GM06990 (cell line): Measurements from ENCODE around the gene PLCD3.
A peak's percentile ranks its signal among the peaks of the same experiment; 100 is the strongest.

Source experiments
- DNase-seq: peaks from one replicate; pipeline ENCODE4 v3.0.0-alpha.2; 2011; ENCODE audit not compliant: insufficient read length; ENCODE audit errors: extremely low read depth
- H3K27me3 ChIP-seq: replicated peaks from 2 replicates; pipeline ENCODE4 v1.6.0; 2011; ENCODE audit warnings: low read length; ENCODE audit not compliant: control insufficient read depth, insufficient read depth
- H3K36me3 ChIP-seq: 2 replicates; pipeline ENCODE4 v1.5.1; 2011; ENCODE audit warnings: low read length; ENCODE audit not compliant: control insufficient read depth, insufficient read depth
- H3K4me3 ChIP-seq: replicated peaks from 2 replicates; pipeline ENCODE4 v1.5.1; 2011; ENCODE audit warnings: low read depth, mild to moderate bottlenecking, control low read depth, low read length
- TF ChIP-seq, protein P1 (sequence below): IDR thresholded peaks from 2 replicates; pipeline ENCODE4 v1.5.1; 2011; ENCODE audit warnings: low read length, control low read depth, mild to moderate bottlenecking, inconsistent platforms; ENCODE audit not compliant: insufficient read depth, poor library complexity, severe bottlenecking

Gene PLCD3

DNA sequence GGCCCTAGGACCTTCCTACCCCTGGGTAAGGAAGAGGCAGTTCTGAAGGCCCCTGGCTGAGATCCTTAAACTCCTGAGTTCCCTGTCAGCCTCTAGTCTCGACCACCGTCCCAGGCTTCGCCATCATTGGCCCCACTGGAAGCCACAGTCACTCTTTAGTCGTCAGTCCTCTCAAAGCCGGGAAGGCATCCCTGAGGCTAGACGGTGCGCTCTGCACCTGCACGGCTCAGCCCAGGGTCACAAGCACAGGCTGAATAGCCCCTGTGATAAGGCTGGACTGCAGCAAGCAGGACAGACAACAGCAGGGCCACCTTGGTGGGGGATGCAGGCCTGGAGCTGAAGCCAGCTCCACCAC, 12.7 kb upstream of the PLCD3 start:
- TF ChIP-seq, protein P1, sequence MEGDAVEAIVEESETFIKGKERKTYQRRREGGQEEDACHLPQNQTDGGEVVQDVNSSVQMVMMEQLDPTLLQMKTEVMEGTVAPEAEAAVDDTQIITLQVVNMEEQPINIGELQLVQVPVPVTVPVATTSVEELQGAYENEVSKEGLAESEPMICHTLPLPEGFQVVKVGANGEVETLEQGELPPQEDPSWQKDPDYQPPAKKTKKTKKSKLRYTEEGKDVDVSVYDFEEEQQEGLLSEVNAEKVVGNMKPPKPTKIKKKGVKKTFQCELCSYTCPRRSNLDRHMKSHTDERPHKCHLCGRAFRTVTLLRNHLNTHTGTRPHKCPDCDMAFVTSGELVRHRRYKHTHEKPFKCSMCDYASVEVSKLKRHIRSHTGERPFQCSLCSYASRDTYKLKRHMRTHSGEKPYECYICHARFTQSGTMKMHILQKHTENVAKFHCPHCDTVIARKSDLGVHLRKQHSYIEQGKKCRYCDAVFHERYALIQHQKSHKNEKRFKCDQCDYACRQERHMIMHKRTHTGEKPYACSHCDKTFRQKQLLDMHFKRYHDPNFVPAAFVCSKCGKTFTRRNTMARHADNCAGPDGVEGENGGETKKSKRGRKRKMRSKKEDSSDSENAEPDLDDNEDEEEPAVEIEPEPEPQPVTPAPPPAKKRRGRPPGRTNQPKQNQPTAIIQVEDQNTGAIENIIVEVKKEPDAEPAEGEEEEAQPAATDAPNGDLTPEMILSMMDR, result no peak

DNA sequence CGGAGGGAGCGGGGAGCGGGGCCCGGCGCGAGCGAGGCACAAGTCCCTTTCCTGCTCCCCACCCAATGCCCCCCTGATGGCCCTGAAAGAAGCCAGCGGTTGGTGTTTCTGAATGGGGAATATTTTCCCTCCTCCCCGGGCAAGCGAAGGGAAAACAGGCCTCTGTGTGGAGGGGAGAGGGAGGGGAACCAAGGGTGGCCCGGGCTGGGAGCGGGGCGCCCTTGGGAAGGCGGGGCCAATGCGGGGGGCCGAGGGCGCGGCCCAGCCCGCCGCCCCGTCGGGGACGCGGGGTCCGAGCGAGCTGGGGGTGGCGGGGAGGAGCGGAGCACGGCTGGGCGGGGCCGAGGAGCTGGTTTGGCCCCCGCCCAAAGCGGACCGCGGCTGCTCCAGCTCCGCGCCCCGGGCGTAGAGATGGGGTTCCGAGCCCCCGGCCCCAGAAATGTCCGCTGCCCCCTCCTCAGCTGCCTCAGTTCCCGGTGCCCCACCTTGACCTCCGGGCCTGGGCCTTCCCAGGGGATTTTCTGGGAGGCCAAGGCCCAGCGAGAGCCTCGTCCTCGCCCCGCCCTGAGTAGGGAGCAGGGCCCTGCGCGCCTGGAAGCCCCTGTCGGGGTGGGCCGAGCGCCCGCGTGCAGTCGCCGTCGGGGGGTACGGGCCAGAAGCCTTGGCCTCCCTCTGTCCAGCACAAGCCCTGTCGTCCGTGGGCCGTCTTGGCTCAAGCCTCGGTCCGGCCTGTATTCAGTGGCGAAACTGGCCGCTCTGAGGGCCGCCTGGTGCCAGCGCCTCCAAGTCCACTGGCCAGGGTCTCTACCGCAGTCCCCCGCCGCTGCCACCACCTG, 12.1 kb upstream of the PLCD3 start:
- Histone ChIP-seq H3K36me3 (no peaks in the 10 kb centered on the region), H3K27me3 (no peaks in the 10 kb centered on the region), H3K4me3 (peak overlapping the region; percentile 50)
- TF ChIP-seq, protein P1, result no peak
- DNase-seq, result no peak

More for the DNA sequence above, 12.7 kb upstream of the PLCD3 start:
- Histone ChIP-seq H3K27me3 (no peaks in the 10 kb centered on the region), H3K4me3 (no peak overlapping the region), H3K36me3 (no peaks in the 10 kb centered on the region; the same call in 1 of the 2 replicates)
- DNase-seq, result no peak

DNA sequence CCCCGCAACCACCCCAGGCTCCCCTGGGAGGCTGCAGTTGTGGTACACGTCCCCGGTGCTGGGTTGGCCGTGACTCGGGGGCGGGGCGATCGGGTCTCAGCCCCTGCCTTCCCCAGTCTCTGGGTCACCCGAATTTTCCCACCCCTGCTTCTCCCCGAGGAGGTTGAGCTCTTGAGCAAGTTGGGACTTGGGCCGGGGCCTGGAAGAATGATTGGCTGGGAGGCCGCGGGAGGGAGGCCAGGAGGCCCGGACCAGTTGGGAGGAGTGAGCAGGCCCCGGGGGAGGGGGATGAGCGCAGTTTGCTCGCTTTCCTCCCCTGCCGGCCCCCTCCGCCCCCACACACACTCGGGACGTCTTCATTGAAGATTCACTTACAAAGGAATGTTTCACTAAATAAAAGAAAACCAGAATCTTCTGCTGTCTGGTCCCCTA, 11.5 kb upstream of the PLCD3 start:
- Histone ChIP-seq H3K27me3 (no peaks in the 10 kb centered on the region), H3K36me3 (no peaks in the 10 kb centered on the region), H3K4me3 (peak overlapping the region; percentile 50)
- DNase-seq, result peak; percentile 50
- TF ChIP-seq, protein P1, result no peak

DNA sequence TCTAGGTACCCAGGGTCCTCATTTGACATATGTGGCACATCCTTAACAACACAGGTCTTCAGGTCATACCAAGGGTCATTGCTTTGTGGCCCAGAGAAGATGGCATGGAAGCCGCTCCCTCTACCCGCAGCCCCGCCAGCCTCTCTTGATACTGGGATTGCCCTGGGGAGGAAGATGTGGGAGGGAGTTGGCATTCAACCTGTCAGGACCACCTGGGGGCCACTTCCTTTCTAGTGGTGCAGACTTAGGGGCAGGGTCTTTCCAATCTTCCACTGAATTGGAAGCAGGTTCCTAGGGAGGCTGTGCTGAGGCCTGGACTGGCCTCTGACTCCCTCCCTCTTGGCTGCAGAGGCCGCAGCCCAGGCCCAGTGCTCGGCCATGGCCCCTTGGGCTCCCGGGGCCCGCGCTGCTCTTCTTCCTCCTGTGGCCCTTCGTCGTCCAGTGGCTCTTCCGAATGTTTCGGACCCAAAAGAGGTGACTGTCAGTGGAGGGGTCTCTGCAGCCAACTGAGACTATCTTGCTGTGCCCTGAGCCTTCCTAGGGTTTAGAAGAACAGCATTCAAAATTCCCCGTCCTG, 10.9 kb upstream of the PLCD3 start:
- Histone ChIP-seq H3K27me3 (no peaks in the 10 kb centered on the region), H3K36me3 (no peaks in the 10 kb centered on the region), H3K4me3 (no peak overlapping the region)
- TF ChIP-seq, protein P1, result no peak
- DNase-seq, result no peak

DNA sequence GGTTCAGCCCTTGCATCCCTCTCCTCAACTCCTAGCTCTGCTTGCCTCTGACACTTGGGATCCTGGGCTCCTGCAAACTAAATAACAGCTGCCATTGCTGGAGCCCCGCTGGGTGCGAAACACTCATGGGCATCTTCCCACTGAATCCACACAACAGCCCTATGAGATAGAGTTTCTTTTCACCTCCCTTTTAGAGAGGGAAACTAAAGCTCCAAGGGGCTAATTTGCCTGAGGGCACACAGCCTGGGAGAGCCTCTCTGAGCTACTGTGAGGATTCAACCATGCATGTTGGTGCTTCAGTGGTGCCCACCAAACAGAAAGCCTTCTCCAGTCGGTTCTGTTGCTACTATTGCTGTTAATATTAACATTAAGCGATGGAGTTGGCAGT, 7.2 kb upstream of the PLCD3 start:
- H3K27me3 ChIP-seq, result no peaks in the 10 kb centered on the region
- no peak for DNase-seq
- no peak overlapping the region for H3K4me3 ChIP-seq
- TF ChIP-seq, protein P1, result no peak
- peaks cover 2% of the 10 kb centered on the region for H3K36me3 ChIP-seq
